Choroid plexus epithelial cell (primary cell): Measurements from ENCODE around the gene FASTKD2.

Experiments used
- DNase-seq: peaks from one replicate; pipeline ENCODE4 v3.0.0-alpha.2; 2010; ENCODE audit warnings: low read depth
- H3K4me3 ChIP-seq: 2 replicates; pipeline ENCODE4 v1.5.1; 2011; ENCODE audit warnings: low read depth, mild to moderate bottlenecking, control low read depth, low read length, moderate library complexity
- CTCF ChIP-seq: conservative IDR thresholded peaks from 2 replicates; pipeline ENCODE4 v1.5.1; 2011; ENCODE audit warnings: low read depth, mild to moderate bottlenecking, control low read depth, inconsistent platforms, low read length, moderate library complexity

Gene FASTKD2

DNA sequence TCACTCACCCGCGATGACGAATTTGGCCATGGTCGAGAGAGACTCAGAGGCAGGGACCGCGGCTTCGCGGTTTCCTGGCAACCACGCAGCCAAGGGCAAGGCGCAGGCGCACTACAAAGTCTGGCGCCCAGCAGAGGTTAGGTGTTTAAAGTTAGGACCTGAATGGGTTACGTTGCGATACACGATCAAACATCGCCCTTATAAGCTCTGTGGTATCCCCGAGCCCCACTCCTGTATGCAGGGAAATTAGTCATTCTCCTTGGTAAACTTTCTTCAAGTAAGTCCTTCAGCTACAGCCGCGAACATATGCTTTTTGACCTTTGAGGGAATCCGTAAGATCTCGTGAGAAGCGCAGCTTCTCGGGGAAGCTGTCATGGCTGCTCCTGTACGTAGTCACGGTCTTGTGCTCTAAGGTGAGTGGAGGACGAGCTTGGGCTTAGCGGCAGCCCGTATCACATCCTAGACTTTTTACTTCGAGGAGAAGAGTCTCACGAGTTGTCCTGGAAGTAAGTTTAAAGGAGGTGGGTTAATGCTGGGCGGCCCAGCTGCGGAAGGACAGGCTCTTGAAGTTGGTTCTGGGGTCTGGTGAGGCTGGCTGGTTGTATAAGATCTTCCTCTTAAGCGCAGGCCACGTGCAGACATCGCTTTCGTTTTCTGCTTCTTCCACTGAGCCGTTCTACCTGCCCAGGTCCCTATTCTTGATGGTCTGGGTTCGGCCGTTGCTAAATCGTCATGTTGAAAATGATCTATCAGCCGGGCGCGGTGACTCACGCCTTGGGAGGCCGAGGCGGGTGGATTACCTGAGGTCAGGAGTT is at the start of gene FASTKD2, which contains the start of gene MDH1B:
Gene FASTKD2 (plus strand): TSS at position 365 of the 815 bp plus-strand sequence. CDS start 1,088 bp downstream, outside the sequence.
Gene MDH1B (minus strand): TSS at position 87 of the 815 bp plus-strand sequence. CDS start 57 bp downstream, at position 30.
- TF ChIP-seq CTCF = no peak
- DNase-seq = peak; percentile 97
- peak within 1 kb of the TSS; percentile 88 for H3K4me3 ChIP-seq

DNA sequence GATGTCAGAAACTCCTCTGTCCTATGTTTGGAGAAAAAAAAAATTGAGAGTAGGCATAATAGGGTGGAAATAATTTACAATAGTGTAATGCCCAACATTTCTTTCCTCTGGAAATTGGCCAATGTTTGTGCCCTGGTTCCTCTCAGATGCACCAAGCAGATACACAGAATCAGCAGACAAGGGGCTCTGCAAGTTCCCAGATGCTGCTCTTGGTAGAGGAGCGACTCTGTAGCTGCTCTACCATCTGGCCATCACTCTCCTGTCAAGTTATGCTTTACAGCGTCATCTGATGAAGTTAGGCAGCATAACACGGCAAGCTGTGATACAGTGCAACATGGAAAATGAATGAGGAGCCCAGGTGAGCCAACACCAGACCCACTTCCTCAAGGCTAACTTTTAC is 48.8 kb upstream of the FASTKD2 start:
- TF ChIP-seq CTCF = no peak
- no peak for DNase-seq
- no peak overlapping the region for H3K4me3 ChIP-seq

DNA sequence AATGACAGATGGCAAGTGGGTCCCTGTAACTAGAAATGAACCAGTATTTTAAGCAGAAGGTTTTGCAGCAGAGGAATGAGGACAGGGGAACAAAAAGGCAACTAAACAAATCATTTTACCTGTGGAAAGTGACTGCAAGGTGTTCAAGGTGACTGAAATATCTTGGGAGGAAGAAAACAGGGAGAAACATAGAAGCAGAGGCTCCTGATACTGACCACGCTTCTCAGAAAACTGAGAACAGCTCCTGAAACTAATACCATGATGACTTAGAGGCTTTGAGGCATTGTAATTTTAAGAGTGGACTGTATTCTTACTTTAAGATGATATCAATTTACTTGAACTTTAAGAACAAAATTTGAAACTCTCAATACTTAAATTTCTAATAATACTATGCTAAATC is 47.1 kb upstream of the FASTKD2 start, which contains the start of gene DYTN:
Gene DYTN (minus strand): TSS at position 101 of the 400 bp plus-strand sequence. CDS start 117 bp downstream, outside the sequence.
- DNase-seq = no peak
- no peak for TF ChIP-seq CTCF
- H3K4me3 ChIP-seq = no peak within 1 kb of the TSS

- H3K4me3 ChIP-seq = no peak overlapping the region
- no peak for DNase-seq
- TF ChIP-seq CTCF = no peak
These were observed 44.0 kb upstream of the FASTKD2 start for GRCh38 chr2:206721256-206721920.

DNA sequence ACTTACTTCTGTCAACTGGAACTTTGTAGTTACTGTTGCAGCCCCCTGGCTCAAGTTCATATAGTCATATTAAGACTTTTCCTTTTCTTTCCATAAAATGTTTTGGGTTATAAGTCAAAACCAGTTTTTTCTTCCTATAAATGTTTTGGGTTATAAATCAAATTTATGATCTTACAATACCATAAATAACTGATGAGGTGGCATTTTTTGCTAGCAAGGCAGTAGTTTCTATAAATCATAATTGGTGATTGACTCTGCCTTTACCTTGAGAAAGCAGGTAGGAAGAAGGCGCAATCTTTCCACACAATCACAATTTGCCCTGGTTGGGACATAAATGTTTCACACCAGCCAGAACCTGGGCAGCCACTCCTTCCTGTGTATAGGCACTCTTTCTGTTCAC is 42.1 kb upstream of the FASTKD2 start:
- no peak for TF ChIP-seq CTCF
- no peak overlapping the region for H3K4me3 ChIP-seq
- no peak for DNase-seq

- no peak for TF ChIP-seq CTCF
- no peak for DNase-seq
- no peak overlapping the region for H3K4me3 ChIP-seq
These were observed 38.1 kb upstream of the FASTKD2 start for GRCh38 chr2:206727287-206727686.
